Ovary (tissue), 3 donors: ENCODE results near the gene PNMA8B.

Source experiments
- POLR2A ChIP-seq: fragments of 450-650 bp; IDR thresholded peaks from one replicate; pipeline ENCODE4 v1.6.1; 2017; ENCODE audit warnings: antibody characterized with exemption, mild to moderate bottlenecking, moderate library complexity
- TF ChIP-seq, protein P1 (sequence below), 3 donors: fragments of 450-650 bp in 2 of 3; fragments of 200-600 bp in 1 of 3; IDR thresholded peaks; one replicate each; pipeline versions ENCODE4 v1.5.1 to v1.8.0; 2016 to 2022; ENCODE audit warnings: antibody characterized with exemption in 3 of 3, mild to moderate bottlenecking in 1 of 3
- donor health status: DM: no; HTN: no; CAD: no.

DNA sequence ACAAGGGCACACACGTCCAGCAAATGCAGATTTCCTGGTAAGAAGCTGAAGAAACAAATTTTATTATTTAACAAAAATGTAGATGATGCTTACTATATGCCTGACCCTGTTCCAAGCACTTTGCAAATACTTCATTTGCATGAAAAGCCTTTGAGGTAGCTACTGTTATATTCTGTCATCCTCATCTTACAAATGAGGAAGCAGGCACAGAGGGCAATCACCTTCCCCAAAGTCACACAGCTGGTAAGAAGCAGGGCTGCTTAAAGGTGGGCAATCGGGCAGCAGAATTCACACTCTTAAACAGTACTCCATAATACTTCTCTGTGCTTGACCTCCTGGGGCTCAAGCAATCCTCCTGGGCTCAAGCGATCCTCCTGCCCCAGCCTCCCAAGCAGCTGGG, 48.7 kb downstream of the PNMA8B start:
- TF ChIP-seq, protein P1, sequence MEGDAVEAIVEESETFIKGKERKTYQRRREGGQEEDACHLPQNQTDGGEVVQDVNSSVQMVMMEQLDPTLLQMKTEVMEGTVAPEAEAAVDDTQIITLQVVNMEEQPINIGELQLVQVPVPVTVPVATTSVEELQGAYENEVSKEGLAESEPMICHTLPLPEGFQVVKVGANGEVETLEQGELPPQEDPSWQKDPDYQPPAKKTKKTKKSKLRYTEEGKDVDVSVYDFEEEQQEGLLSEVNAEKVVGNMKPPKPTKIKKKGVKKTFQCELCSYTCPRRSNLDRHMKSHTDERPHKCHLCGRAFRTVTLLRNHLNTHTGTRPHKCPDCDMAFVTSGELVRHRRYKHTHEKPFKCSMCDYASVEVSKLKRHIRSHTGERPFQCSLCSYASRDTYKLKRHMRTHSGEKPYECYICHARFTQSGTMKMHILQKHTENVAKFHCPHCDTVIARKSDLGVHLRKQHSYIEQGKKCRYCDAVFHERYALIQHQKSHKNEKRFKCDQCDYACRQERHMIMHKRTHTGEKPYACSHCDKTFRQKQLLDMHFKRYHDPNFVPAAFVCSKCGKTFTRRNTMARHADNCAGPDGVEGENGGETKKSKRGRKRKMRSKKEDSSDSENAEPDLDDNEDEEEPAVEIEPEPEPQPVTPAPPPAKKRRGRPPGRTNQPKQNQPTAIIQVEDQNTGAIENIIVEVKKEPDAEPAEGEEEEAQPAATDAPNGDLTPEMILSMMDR (IDR thresholded peaks at IDR 0.05) = no peak
- TF ChIP-seq POLR2A = no peak
